GM20431 (cell line): ENCODE measurements around the gene ENTPD1.
"Not testable (repeated sequence)": the region's sequence is repeated elsewhere in the genome, so short reads cannot be mapped to it uniquely, and the experiment has no call there.

ENCODE experiments used
- in situ Hi-C: fragments of 300-500 bp; cut with MseI, MboI; formaldehyde crosslinking; loops from one replicate; pipeline ENCODE4 v1.15.0; 2020; ENCODE audit warnings: low sequenced_read_pairs; ENCODE audit not compliant: unreplicated experiment

Gene ENTPD1

DNA sequence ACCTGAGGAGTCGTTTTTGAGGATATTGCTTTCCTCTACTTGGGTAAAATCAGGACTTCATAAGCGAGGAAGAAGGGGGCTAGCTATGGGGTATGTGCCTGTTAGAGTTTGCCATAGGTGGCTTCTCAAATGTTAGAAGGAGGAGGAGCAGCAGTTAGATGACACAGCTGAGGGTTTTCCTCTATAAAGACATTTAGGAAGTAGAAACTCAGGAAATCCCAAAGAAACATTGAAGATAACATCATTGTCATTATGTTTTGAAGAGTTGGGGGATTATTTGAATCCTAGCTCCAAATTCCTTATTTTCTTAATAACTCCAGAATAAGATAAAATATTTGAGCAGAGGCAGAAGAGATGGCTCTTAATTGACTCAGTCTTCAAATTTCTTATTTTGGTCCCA, 92.9 kb downstream of the ENTPD1 start:
- in situ Hi-C loops = loop anchor here (10.0 kb wide), 1 partner anchor 154 kb away; the partner anchor contains the start of gene TCTN3

DNA sequence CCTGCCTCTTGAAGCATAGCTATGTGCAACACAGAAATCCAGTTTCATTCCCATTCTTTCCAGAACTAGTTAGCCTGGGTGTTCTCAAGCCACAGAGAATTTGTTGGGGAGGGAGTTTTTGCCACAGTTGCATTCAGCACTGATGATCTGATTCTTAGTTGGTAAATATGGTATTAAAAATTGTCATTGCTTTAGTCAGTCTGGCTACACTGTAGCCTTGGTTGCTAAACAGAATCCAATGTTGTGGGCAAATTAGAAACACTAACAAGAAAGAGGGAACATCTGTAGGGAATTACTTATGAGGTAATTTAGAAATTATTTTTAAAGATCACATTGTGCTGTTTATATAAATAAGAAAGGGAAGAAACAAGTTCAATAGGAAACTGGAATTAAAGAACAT, 94.8 kb downstream of the ENTPD1 start:
- in situ Hi-C loops = no loop called here

DNA sequence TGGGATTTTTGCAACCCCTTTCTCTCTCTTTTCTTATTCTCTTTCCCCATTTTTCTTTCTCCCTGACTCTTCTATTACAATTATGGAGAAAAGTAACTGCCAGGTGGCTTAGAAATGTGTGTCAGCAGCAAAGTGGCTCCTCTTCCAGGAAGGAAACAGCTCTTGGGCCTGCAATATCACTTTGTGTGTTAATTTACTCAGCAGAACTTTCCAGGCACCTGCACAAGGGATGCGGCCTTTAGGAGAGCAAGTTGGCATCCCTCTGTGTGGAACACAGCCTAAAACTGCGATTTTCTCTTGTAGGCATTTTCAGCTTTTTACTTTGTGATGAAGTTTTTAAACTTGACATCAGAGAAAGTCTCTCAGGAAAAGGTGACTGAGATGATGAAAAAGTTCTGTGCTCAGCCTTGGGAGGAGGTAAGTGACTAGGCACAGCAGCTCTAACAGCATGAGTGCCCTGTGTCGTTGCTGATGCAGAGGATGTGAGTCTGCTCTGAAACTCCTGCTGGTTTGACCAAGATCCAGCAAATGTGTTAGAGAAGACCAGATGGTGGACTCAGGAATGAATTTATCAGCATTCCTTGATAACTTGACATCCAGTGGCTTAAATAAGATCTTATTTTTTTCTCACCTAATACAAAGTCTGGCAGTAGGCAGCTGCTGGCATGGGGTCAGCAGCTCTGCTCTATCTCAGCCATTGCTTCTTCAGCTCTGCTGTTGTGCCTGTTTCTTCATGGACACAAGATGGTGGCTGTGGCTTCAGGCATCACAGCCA, 104.4 kb downstream of the ENTPD1 start:
- in situ Hi-C loops = no loop called here

DNA sequence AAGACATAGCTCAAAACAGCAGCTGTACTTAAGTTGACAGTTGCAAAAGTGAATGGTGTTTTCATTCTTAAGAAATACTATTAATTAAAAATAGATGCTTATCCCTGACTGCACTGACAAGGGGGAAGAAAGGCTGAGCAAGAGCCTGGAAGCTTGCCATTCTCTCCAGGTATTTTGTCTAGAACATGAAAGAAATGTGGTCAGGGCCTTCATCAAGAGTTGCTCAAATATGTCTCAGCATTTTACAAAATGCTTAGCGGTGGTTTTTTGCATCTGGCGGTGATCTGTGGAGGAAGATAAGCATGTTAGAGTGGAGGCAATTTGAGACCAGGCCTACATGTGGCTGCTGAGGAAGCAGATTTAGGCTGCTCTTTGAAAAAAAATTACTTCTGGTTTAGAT, 105.4 kb downstream of the ENTPD1 start:
- in situ Hi-C loops = no loop called here

DNA sequence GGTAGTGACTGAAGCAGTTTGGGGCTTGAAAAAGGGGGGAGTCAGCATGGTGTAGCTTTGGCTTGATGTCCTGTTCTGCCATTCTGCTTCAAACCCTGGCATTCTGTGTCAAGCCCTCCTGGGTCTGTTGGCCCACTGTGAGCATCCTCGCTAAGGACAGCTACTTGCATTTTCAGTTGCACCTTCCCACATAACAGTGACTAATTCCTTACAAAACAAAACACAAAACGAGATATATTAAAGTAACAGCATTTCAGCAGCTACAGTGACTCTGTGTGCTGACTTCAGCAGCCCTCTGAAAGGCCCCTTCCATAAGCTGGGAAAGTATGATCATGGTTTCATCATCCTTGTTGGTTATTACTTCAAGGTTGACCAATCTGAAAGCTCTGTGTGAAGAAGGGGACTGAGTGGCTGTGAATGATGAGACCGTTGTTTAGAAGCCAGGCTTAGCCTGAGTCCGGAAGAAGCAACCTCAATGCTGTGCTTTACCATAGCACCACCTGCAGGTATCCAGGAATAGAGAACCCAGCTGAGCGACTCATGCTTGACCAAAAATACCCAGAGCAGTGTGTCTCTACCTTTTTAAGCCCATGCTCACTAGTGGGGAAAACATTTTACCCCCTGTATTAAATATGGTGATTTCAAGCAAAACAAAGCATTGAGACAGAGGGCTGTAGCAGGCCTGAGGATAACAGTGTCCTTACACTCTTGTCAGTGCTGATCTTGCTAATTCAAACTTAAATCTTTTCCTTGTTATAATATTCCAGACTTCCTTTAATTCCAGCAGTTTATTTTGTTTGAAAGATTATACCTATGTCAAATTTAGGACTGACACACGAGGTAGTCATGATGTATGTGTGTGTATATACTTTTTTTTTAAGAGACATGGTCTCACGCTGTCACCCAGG, 109.2 kb downstream of the ENTPD1 start:
- in situ Hi-C loops = no loop called here

DNA sequence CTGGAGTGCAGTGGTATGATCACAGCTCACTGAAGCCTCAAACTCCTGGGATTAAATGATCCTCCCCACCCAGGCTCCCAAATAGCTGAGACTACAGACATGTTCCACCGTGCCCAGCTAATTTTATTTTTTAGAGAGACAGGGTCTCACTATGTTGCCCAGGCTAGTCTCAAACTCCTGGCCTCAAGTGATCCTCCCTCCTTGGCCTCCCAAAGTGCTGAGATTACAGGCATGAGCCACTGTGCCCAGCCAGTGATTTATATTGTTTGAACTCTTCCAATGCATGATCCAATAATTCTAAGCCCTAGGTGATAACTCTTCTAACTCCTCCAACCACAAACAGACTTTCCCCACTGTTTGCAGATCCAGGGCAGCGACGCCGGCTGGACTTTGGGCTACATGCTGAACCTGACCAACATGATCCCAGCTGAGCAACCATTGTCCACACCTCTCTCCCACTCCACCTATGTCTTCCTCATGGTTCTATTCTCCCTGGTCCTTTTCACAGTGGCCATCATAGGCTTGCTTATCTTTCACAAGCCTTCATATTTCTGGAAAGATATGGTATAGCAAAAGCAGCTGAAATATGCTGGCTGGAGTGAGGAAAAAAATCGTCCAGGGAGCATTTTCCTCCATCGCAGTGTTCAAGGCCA, 110.0 kb downstream of the ENTPD1 start:
- in situ Hi-C loops = no loop called here

DNA sequence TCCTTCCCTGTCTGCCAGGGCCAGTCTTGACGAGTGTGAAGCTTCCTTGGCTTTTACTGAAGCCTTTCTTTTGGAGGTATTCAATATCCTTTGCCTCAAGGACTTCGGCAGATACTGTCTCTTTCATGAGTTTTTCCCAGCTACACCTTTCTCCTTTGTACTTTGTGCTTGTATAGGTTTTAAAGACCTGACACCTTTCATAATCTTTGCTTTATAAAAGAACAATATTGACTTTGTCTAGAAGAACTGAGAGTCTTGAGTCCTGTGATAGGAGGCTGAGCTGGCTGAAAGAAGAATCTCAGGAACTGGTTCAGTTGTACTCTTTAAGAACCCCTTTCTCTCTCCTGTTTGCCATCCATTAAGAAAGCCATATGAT, 110.5 kb downstream of the ENTPD1 start:
- in situ Hi-C loops = no loop called here

DNA sequence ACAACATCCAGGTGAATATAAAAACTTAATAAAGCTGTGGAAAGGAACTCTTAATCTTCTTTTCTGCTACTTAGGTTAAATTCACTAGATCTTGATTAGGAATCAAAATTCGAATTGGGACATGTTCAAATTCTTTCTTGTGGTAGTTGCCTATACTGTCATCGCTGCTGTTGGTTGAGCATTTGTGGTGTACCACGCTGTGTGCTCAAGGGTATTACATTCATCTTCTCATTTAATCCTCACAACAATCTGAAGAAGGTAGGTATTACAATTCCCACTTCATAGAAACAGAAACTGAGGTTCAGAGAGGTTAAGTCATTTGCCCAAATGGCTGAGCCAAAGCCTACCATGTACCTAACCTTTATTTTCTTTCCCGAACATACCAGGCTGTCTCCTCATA, 111.9 kb downstream of the ENTPD1 start:
- in situ Hi-C loops = no loop called here

DNA sequence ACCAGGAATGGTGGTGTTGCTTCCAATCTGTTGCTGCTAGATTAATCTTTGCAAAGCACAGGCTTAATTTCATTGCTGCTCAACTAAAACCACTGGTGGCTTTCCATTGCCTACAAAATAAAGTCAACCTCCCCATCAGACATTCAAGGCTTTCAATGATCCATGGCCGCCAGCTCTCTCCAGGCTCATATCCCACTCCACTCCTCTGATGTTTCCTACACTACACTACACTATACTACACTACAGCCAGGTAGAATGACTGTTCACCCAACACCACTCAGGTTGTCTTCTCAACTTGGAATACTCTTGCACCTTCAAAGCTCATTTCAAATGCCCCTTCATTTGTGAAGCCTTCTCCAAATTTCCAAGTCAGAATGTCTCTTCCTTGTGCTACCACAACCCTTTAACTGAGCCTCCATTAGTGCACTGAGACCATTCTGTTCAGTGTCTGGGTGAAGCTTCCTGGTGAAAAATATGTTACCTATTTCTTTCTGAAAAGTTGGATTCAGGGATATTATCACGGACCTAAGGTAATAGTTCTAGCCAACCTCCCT, 116.3 kb downstream of the ENTPD1 start:
- in situ Hi-C loops = no loop called here

DNA sequence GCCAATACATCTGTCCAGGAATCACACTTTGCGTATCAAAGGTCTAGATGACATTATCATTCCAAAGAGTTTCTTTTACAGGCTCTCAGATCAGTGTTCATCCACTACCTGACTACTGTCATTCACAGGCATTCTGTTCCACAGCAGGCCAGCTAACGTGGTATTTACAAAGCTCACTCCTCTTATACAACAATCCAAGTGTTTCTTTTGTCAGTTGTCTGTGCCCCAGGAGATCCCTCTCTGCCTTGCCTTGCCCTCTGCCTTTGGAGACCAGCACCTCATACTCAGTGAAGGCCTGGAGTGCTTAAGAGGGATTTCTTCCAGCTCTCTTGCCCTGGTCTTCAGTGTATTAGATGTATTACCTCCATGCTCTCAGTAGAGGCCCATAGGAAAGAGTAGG, 117.2 kb downstream of the ENTPD1 start:
- in situ Hi-C loops = no loop called here

DNA sequence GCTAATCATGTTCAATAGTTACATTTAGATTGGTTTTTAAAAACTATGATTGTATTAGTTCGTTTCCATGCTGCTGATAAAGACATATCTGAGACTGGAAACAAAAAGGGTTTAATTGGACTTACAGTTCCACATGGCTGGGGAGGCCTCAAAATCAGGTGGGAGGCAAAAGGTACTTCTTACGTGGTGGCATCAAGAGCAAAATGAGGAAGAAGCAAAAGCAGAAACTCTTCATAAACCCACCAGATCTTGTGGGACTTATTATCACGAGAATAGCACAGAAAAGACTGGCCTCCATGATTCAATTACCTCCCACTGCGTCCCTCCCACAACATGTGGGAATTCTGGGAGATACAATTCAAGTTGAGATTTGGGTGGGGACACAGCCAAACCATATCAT, 117.7 kb downstream of the ENTPD1 start:
- in situ Hi-C loops = no loop called here

DNA sequence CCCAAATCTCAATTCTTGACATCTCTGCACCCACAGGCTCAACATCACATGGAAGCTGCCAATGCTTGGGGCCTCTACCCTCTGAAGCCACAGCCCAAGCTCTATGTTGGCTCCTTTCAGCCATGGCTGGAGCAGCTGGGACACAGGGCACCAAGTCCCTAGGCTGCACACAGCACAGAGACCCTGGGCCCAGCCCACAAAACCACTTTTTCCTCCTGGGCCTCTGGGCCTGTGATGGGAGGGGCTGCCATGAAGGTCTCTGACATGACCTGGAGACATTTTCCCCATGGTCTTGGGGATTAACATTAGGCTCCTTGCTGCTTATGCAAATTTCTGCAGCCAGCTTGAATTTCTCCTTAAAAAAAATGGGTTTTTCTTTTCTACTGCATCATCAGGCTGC, 118.8 kb downstream of the ENTPD1 start:
- in situ Hi-C loops = not testable (repeated sequence)

DNA sequence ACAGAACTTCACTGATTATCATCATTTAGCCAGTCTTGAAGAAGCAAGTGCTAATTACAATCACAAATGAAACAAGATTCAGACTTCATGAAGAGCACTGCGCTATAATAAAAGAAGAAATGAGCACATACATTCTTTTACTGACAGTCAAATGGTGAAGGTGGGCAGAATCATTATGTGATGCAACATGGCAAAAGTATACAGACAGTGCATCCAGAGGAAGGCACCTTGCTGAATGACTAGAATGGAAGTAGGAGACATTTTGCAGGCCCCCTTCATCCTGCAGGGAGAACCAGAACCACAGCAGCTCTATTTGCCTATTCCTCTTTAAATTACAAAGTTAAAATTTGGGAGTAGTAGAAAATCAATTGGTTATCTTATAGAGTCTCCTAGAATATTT, 120.8 kb downstream of the ENTPD1 start:
- in situ Hi-C loops = no loop called here

DNA sequence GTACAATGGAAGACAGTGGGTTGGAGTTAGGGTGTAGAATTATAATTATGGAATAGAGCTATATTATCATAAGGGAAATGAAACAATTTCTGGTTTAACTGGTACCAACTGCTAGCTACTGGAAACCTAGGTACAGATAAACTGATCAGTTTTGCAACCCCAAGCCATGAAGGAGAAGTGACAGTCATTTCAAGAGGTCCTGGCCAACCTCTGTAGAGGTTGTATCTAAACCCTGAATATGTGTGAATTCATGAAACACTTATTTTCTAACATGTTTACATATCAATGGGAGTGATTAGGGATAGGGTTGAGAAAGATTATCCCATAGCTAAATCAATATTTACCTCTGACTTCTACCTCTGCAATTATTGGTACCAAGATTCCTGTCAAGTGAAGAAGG, 121.9 kb downstream of the ENTPD1 start:
- in situ Hi-C loops = no loop called here

DNA sequence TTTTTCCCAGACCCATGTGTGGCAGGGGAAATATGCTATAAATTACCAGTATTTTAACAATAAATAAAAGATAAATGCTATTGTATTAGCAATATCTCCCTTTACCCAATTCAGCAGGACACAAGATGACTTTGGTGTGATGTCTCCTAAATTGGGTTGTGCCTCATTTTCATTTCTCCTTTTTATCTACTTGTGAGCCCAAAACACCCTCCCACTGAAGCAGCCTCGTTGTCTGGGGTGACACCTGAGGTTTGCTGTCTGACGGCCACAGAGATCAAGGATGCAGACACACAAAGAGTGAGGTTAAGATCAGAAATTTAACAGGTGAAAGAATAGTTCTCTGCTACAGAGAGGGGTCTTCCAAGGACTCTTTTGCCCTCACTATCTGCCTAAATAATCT, 124.7 kb downstream of the ENTPD1 start:
- in situ Hi-C loops = no loop called here

DNA sequence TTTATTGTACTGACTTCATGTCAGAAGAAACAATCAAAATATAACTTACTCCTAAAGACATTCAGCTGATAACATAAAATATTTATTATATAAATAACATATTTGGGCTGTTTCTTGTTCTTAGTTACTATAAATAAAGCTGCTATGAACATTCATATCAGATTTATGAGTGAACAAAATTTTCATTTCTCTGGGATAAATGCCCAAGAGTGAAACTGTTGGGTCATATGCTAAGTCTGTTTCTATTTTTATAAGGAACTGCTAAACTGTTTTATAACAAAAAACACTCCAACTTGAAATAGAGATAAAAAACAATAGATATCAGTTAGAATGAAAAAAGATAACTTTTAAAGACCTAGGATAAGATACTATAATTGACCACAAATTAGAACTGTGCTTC, 125.4 kb downstream of the ENTPD1 start:
- in situ Hi-C loops = no loop called here

DNA sequence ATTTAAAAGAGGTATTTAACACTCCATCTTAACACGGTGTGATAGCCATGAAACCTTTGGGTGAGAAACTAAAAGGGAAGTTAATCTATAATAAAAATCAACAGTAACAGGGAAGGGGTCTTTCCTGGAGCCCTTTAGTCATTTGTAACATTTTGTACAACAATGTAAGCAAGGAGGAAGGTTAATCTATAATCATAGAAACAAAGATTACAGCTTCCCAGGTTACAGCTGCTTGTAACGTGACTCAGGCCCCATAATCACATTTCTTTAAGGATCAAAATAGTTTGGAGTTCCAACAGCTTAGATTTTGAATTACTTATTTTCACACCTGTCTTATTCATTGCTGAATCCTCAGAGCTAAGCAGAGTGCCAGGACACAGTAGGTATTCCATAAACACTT, 133.9 kb downstream of the ENTPD1 start:
- in situ Hi-C loops = no loop called here

DNA sequence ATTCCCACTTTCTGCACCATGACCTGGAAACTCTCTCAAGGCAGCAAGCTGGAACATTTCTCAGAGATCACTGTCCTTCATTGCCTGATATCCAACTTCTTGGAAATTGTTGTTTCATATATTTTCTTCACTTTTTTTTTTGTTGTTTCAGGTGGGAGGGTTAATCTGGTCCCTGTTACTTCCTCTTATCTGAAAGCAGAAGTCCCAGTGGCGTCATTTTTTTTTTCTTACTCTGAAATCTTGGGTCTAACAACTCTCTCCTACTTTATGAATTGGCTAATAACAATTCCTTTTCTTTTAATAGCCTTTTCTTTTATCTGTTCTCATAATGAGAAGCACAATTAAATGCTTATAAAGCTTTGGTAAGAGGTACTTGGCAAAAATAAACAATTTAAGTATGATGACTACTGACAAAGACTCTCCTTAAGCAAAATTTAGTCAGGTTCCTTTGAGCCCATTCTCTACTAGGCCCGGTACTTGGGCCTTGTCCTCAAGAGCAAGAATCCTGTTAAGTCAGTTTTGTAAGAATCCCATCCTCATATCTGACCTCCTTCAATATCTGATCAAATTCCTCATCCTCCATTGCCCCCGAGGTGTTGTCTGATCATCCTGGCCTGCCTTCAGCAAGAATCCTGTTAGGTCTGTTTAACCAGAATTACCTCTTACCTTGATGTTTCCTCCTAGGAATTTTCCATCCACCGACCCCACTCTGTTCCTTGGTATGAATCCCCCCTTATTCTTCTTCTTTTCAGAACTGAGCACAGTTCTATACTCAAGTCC, 140.3 kb downstream of the ENTPD1 start:
- in situ Hi-C loops = no loop called here

DNA sequence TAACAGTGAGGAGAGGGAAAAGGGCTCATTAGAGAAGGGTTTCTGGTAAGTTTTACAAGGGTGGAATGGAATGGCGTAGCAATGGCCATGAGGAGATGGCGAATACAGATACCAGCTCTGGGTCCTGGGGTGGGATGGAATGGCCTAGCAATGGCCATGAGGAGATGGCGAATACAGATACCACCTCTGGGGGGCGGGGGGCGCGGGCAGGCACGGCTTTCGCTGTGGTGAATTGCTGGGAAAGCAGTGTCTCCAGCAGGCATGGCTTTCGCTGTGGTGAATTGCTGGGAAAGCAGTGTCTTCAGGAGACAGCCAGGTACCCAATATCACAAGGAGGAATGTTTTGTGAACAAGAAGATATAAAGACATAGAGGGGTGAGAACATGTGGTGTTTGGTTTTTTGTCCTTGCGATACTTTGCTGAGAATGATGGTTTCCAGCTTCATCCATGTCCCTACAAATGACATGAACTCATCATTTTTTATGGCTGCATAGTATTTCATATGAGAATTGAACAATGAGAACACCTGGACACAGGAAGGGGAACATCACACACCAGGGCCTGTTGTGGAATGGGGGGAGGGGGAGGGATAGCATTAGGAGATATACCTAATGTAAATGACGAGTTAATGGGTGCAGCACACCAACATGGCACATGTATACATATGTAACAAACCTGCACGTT, 150.1 kb downstream of the ENTPD1 start:
- in situ Hi-C loops = not testable (repeated sequence)
